NCI-H2196 treated with DMSO at 0.1 percent for 48 hours (cell line): Measurements from ENCODE around the gene PEX26.
A peak's percentile ranks its signal among the peaks of the same experiment; 100 is the strongest.
"Not testable (repeated sequence)": the region's sequence is repeated elsewhere in the genome, so short reads cannot be mapped to it uniquely, and the experiment has no call there.

ENCODE experiments used
- DNase-seq: peaks from one replicate; lab custom pipeline; 2025; ENCODE audit not compliant: unreplicated experiment; lab: John Stamatoyannopoulos, UW

Gene PEX26

DNA sequence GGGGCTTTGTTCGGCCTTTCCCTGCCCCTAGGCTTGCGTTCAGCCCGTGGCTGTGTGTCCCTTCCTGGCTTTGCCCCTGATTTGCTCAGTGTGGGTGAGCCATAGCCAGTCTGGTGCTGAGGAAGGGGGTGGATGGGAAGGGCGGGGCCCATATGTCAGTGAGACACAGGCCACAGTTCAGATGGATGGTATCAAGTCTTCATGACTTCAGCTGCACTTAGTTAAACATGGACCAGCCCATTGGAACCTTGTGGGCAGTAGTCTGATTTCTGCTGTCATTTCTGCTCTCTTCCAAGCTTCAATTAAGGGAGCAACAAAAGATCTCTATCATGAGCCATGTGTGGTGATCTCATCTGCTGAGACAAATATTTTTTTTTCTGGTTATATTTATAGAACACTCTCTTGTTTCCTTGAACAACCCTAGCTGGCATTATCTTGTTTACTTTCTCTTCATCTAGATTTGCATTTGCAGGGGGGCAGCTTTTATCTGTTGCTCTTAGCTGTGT lies 21.6 kb upstream of the PEX26 start:
- DNase-seq, result peak; percentile 80

- DNase-seq, result no peak
These were observed 20.8 kb upstream of the PEX26 start for GRCh38 chr22:18056807-18057474.

DNA sequence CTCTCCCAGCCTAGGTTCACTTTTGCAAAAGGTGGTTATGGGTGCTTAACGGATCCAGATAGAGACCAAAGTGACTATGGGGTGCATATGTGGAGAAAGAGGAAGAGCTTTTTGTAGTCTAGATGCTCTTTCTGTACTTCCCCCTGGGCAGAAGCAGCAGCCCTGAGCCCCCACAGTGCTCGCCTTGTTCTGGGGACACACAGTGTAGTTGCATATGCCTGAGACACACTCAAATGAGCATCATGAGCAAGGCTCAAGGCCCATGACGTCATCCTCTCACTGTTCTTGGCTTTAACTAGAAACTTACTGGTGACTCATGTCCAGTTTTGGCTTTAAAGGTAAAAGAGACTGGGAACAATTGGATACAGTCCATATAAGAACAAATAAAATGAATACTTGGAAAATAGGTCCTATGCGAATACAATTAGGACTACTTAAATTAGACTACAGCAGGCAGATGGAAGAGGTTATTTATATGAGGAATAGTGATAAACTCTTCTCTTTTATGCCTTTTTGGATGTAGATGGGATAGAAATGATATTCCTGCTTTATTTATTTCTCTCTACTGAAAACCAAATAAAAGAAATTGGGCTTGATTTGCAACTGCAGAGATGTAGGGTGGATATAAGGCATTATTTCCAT lies 20.1 kb upstream of the PEX26 start:
- peak; percentile 47 for DNase-seq

GRCh38 chr22:18058371-18059093 lies 19.3 kb upstream of the PEX26 start:
- DNase-seq, result no peak

- DNase-seq, result no peak
These were observed 18.7 kb upstream of the PEX26 start for GRCh38 chr22:18059094-18059417.

DNA sequence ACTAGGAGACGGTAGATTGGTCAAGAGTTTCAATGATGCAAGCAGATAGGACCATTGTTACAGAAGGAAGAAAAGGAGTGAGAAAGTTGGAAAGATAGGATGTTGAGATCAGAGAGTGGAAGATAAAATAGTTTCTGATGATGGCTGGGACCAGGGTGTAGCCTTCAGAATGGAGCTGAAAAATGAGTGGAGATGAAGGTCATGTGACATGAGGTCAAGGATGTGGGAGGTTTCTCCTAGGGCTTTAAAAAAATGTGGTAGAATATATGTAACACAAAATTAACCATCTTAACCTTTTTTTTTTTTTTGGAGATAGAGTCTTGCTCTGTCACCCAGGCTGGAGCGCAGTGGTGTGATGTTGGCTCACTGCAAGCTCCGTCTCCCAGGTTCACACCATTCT lies 18.3 kb upstream of the PEX26 start:
- no peak for DNase-seq

DNA sequence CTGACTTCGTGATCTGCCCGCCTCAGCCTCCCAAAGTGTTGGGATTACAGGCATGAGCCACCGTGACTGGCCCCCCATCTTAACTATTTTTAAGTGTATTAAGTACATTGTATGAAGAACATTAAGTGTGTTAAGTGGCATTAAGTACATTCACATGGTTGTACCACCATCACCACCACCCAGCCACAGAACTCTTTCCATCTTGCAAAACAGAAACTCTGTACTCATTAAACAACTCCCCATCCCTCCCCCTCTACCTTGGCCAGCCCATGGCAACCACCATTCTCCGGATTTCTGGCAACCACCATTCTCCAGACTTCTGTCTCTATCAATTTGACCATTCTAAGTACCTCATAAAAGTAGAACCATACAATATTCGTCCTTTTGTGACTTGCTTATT lies 17.8 kb upstream of the PEX26 start:
- DNase-seq, result no peak

- no peak for DNase-seq
These were observed 16.9 kb upstream of the PEX26 start for GRCh38 chr22:18060646-18061620.

DNA sequence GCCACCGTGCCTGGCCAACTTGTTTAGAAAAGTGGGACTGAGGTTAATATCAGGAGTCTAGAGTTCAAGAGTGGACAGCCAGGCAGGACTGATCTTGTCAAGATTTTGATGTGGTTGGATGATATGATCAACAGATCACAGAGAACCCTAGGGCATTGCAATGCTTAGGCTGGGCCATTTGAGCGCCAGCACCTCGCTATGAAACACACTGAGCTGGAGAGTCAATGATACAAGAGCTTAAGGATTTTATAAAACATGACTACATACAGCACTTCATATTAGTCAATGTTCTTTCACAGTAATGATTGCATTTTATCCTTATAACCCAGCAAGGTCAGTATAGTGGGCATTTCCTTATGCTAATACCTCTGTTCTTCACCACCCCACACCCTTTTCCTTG lies 15.4 kb upstream of the PEX26 start:
- DNase-seq, result no peak

GRCh38 chr22:18063306-18063705 lies 14.5 kb upstream of the PEX26 start:
- DNase-seq, result no peak

DNA sequence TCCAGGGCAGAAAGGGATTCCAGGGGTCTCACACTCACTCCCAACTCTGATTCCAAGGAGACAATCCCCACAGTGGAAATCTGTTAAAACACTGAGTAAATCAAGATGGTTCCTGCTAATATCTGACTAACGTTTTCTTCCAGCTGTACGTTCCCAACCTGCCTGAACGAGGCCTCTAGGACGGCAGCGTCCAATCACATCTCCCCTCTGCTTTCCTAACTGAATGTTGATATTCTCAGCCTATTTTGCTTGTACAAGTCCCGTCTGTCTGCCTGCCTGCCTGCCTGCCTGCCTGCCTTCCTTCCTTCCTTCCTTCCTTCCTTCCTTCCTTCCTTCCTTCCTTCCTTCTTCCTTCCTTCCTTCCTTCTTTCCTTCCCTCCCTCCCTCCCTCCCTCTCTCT lies 14.1 kb upstream of the PEX26 start:
- DNase-seq, result not testable (repeated sequence)

- no peak for DNase-seq
These were observed 13.2 kb upstream of the PEX26 start for GRCh38 chr22:18064636-18065035.

DNA sequence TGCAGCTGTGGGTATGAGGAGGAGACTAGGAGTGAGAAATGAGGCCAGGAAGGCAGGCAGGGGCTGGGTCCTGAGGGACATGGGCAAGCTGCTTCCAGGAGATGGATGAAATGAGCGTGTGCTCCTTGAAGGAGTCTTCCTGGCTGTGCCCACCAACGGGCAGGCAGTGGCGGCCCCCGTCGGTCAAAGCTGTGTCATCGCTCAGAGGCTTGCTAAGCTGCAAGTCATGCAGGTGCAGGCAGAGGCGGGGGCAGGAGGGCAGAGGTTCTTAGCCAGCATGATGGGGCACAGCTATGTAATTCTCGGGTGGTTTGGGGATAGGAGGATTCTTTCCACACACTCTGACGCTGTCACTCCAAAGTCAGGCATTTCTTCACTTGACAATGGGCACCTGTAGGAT lies 12.5 kb upstream of the PEX26 start:
- DNase-seq, result no peak

DNA sequence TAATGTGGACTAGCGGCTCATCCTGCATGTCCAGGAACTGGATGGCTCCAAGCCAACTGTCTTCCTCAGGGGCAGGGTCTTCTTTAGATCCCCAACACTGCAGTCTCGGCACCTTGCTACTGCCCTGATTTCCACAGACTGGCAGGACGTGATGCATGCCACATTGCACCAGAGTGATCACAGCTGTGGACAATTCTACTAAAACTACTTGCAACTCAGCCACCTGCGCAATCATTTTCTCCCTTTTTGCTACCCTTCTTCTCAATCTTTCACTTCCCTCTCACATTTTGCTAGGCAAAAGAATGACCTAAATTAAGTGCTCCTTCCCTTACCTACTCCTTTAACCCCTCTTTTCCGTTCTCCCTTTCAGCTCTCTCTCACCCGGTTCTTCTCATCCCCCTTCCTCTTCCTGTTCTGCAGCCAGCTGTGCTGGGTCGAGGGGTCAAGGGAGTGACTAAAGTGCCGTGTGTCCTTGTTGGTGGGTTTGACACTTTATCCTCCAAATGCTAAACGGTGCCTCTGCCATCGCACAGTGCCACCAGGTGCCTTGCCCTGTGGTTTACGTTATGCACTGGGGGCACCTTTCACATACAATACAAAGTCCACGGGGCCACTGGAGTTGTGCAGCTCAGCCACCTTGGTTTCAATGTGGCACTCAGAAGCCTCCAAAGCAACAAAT lies 11.5 kb upstream of the PEX26 start:
- no peak for DNase-seq

DNA sequence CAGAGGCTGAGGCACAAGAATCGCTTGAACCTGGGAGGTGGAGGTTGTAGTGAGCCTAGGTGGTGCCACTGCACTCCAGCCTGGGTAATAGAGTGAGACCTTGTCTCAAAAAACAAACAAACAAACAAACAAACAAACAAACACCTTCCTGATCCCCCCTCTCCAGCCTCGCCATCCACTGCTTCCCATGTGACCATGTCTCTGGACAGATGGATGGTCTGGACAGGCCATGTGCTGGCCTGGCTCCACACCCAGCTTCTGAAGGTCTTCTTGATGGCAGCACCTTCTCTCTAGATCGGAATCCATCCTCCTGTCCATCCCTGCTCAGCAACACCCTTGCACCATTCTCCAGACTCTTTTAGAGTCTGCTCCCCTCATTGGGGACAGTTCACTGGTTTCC lies 10.7 kb upstream of the PEX26 start:
- DNase-seq, result no peak

- DNase-seq, result no peak
These were observed 10.0 kb upstream of the PEX26 start for GRCh38 chr22:18067548-18068341.

- DNase-seq, result no peak
These were observed 9.3 kb upstream of the PEX26 start for GRCh38 chr22:18068381-18068988.

DNA sequence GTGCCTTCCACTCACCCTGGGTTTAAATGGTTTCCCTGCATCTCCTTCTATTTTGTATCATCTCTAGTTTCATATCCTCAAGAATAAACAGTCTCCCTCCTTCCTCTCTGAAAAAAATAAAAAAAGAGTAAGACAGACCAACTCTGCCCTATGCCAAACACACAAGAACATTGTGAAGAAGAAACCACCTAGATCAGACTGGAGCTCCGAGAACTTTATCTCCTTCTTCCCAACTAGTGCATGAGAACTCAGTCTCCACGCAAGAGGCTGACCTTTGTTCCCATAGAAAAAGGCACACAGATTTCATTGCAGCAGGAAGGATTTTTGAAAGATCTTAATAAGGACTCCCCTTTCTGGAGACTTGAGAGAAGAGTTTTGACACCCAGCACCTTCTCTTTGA lies 8.7 kb upstream of the PEX26 start:
- DNase-seq, result no peak

DNA sequence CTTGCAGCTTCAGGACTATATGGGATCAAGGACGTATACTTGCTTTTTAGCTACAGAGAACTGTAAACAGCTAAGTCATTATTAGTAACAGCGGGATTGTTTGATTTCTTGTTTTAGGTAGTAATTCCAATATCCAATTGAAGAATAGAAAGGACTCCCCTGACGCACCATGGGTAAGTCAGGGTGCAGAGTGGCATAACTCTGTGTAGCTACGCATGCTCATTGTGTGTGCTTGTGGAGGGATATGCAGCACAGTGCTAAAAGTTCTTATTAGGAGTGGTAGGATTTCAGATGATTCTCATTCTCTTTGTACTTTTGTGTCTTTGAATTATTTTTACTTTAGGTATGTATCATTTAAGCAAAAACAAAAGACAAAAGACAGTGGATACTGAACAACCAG lies 7.7 kb upstream of the PEX26 start:
- DNase-seq, result no peak
